Hematopoietic multipotent progenitor cell treated with erythropoietin and hydrocortisone succinate and interleukin-3 and kit ligand, for 17 days (in vitro differentiated cells): ENCODE results near the gene GTPBP3.

ENCODE experiments used
- DNase-seq: peaks from one replicate; pipeline ENCODE4 v3.0.0-alpha.2; 2015; ENCODE audit warnings: low spot score

The GTPBP3 gene

GRCh38 chr19:17389288-17389687 lies 51.9 kb downstream of the GTPBP3 start:
- DNase-seq: no peak

GRCh38 chr19:17389957-17390664 lies 52.8 kb downstream of the GTPBP3 start:
- DNase-seq: no peak

- peak; percentile 48 for DNase-seq
Observed at GRCh38 chr19:17390665-17391370, 53.5 kb downstream of the GTPBP3 start.

GRCh38 chr19:17391371-17392151 lies 54.2 kb downstream of the GTPBP3 start:
- no peak for DNase-seq
